DND-41 (cell line): ENCODE data around the gene CLSTN2.

Experiments
- ATAC-seq: fragments of 200-7000 bp; cut with Tn5 transposase; 3 replicates; pipeline ENCODE4 v1.9.1; 2021; ENCODE audit warnings: low read depth; ENCODE audit not compliant: insufficient read depth
- DNase-seq: peaks from one replicate; pipeline ENCODE4 v3.0.0-alpha.2; 2020
- H2AFZ ChIP-seq: 2 replicates; pipeline ENCODE4 v1.6.0; 2012; ENCODE audit warnings: low read depth, low read length
- H3K27ac ChIP-seq: 2 replicates; pipeline ENCODE4 v1.5.1; 2012; ENCODE audit warnings: low read length, inconsistent platforms
- H3K27me3 ChIP-seq: fragments of 200-600 bp; sonication (generic); 2 replicates; pipeline ENCODE4 v1.6.0; 2012; ENCODE audit warnings: low read length, mild to moderate bottlenecking, inconsistent platforms; ENCODE audit not compliant: insufficient read depth, poor library complexity
- H3K36me3 ChIP-seq: 2 replicates; pipeline ENCODE4 v1.5.1; 2012; ENCODE audit warnings: low read length, inconsistent platforms; ENCODE audit not compliant: insufficient read depth
- H3K4me1 ChIP-seq: 2 replicates; pipeline ENCODE4 v1.5.1; 2012; ENCODE audit warnings: mild to moderate bottlenecking, low read length; ENCODE audit not compliant: insufficient read depth
- H3K4me2 ChIP-seq: 2 replicates; pipeline ENCODE4 v1.6.0; 2012; ENCODE audit warnings: mild to moderate bottlenecking, moderate library complexity, low read length, inconsistent platforms; ENCODE audit not compliant: insufficient read depth
- H3K4me3 ChIP-seq, 2 experiments: fragments of 200-600 bp in 1 of 2; shearing (Covaris generic) in 1 of 2; 2 replicates each; pipeline ENCODE4 v1.5.1; 2012 to 2016; ENCODE audit warnings: inconsistent platforms in 2 of 2, low read length in 2 of 2, mild to moderate bottlenecking in 2 of 2, low read depth in 1 of 2, moderate library complexity in 1 of 2
- H3K79me2 ChIP-seq: 2 replicates; pipeline ENCODE4 v1.6.0; 2012; ENCODE audit warnings: low read length, inconsistent platforms; ENCODE audit not compliant: insufficient read depth
- H3K9ac ChIP-seq: 2 replicates; pipeline ENCODE4 v1.6.0; 2012; ENCODE audit warnings: low read depth, mild to moderate bottlenecking, inconsistent platforms, low read length, moderate library complexity
- H3K9me3 ChIP-seq: 2 replicates; pipeline ENCODE4 v1.5.1; 2012; ENCODE audit warnings: low read length, moderate library complexity, mild to moderate bottlenecking, inconsistent platforms; ENCODE audit not compliant: insufficient read depth, severe bottlenecking
- H4K20me1 ChIP-seq: 2 replicates; pipeline ENCODE4 v1.6.0; 2012; ENCODE audit warnings: low read length; ENCODE audit not compliant: insufficient read depth
- EZH2 ChIP-seq: IDR thresholded peaks from 3 replicates; pipeline ENCODE4 v1.6.1; 2012; ENCODE audit warnings: borderline replicate concordance, low read depth, mild to moderate bottlenecking, moderate library complexity, low read length, inconsistent platforms; ENCODE audit not compliant: severe bottlenecking
- TF ChIP-seq, protein P1 (sequence below): IDR thresholded peaks from 2 replicates; pipeline ENCODE4 v1.5.1; 2012; ENCODE audit warnings: borderline replicate concordance, low read length, moderate library complexity, mild to moderate bottlenecking; ENCODE audit not compliant: poor library complexity, severe bottlenecking; ENCODE audit errors: extremely low read depth

CLSTN2 gene

DNA sequence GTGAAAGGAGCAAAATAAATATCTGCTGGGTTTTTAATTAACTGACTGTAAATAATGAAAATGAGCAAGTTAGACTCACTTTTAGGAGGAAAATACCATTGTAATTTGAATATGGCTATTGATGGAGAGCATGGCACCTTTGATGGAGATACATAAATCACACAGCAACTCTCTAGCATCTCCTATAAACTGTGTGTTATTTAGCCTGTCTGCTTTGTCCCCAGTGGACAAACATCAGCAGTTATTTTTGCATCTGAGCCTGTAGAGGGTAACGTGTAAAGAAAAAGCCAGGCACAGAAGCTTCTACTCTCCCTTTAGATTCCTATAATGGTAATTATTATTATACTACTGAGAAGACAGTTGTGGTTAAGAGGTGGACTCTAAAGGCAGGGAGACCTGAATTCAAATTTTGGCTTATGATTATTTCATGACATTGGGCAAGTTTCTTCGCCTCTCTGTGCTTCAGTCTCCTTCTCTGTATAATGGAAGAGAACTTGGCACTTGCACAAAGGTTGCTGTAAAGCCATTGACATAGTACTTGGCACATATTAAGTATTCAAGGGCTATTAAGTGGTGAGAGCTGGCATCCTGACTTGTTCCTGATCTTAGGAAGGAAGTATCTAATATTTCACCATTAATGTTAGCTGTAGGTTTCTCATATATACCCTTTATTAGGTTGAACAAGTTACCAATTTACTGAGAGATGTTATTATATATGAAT lies 453.4 kb downstream of the CLSTN2 start:
- no peaks in the 10 kb centered on the region for H3K36me3 ChIP-seq
- no peak overlapping the region for H3K9ac ChIP-seq
- H3K27me3 ChIP-seq, result no peaks in the 10 kb centered on the region
- TF ChIP-seq EZH2, result no peak
- TF ChIP-seq, protein P1, sequence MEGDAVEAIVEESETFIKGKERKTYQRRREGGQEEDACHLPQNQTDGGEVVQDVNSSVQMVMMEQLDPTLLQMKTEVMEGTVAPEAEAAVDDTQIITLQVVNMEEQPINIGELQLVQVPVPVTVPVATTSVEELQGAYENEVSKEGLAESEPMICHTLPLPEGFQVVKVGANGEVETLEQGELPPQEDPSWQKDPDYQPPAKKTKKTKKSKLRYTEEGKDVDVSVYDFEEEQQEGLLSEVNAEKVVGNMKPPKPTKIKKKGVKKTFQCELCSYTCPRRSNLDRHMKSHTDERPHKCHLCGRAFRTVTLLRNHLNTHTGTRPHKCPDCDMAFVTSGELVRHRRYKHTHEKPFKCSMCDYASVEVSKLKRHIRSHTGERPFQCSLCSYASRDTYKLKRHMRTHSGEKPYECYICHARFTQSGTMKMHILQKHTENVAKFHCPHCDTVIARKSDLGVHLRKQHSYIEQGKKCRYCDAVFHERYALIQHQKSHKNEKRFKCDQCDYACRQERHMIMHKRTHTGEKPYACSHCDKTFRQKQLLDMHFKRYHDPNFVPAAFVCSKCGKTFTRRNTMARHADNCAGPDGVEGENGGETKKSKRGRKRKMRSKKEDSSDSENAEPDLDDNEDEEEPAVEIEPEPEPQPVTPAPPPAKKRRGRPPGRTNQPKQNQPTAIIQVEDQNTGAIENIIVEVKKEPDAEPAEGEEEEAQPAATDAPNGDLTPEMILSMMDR, result no peak
- no peak overlapping the region for H3K4me2 ChIP-seq
- H3K27ac ChIP-seq, result no peak overlapping the region
- ATAC-seq, result no peak
- no peak overlapping the region for H2AFZ ChIP-seq
- no peak overlapping the region for H3K4me3 ChIP-seq
- H4K20me1 ChIP-seq, result no peaks in the 10 kb centered on the region
- H3K9me3 ChIP-seq, result no peaks in the 10 kb centered on the region
- H3K4me1 ChIP-seq, result no peaks in the 10 kb centered on the region
- no peaks in the 10 kb centered on the region for H3K79me2 ChIP-seq
- no peak for DNase-seq

DNA sequence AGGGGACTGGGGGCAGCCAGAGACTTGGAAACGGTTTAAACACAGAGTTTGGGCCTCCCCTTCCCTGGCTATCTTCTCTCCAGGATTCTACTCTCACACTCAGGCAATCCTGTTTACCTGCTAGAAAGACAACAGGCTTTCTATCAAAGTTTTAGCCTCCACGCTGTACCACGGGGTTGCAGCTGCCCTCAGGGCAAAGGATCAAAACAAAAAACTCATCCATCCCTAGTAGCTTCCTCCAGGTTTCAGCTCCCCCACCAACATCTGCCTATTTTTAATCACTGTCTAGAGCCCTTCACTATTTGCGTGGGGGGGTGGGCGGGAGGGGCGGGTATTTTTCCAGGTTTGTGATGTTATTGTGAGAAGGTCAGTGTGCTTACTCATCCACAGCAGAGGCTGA lies 456.1 kb downstream of the CLSTN2 start:
- no peak for DNase-seq
- no peak for ATAC-seq

DNA sequence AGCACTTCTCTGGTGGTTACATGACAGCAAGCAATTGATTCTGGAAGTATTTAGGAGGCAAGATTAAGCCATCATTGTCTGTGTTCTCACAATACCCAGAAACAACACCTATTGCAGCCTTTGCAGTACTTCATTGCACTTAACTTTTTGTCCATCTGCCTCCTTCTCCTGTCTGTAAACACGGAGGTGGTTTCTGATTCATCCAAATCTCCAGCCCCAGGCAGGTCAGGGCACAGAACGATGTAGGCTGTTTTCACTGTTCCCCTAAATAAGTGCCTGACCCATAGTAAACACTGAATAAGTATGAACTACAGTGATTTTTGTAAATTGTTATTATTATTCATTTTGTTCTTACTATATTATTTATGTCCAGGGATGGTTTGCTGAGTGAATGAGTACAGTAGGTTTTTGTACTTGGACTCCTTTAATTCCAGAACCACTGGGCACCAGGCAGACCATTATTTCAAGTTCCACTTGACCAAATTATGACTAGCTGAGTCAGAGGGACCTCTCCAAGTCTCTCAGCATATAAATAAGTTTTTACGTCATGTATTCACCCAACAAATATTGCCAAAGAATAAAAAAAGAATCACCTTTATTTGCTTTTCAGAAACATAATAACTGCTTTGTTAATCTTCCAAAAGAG lies 459.6 kb downstream of the CLSTN2 start:
- no peak overlapping the region for H3K4me3 ChIP-seq
- no peak for TF ChIP-seq EZH2
- TF ChIP-seq, protein P1, result no peak
- no peak overlapping the region for H2AFZ ChIP-seq

More for the DNA sequence above, 456.1 kb downstream of the CLSTN2 start:
- Histone ChIP-seq H3K9me3 (no peaks in the 10 kb centered on the region), H3K27ac (no peak overlapping the region), H3K9ac (no peak overlapping the region), H2AFZ (no peak overlapping the region), H3K36me3 (no peaks in the 10 kb centered on the region), H3K27me3 (peaks cover 14% of the 10 kb centered on the region), H3K4me3 (no peak overlapping the region), H4K20me1 (no peaks in the 10 kb centered on the region), H3K4me2 (no peak overlapping the region), H3K4me1 (no peaks in the 10 kb centered on the region), H3K79me2 (no peaks in the 10 kb centered on the region)
- no peak for TF ChIP-seq EZH2
- TF ChIP-seq, protein P1, result no peak

More for the DNA sequence above, 459.6 kb downstream of the CLSTN2 start:
- H4K20me1 ChIP-seq, result no peaks in the 10 kb centered on the region
- no peak overlapping the region for H3K4me2 ChIP-seq
- no peak for DNase-seq
- no peaks in the 10 kb centered on the region for H3K36me3 ChIP-seq
- H3K27ac ChIP-seq, result no peak overlapping the region
- H3K79me2 ChIP-seq, result no peaks in the 10 kb centered on the region
- H3K27me3 ChIP-seq, result peaks cover 14% of the 10 kb centered on the region
- H3K9me3 ChIP-seq, result no peaks in the 10 kb centered on the region
- no peaks in the 10 kb centered on the region for H3K4me1 ChIP-seq
- ATAC-seq, result no peak
- H3K9ac ChIP-seq, result no peak overlapping the region
